GM13976 (cell line): Measurements from ENCODE around the gene ANXA10.

Source experiments
- DNase-seq: peaks from one replicate; pipeline ENCODE4 v3.0.0; 2012; ENCODE audit warnings: low spot score
- CTCF ChIP-seq: IDR thresholded peaks from 2 replicates; pipeline ENCODE4 v1.5.1; 2012; ENCODE audit warnings: borderline replicate concordance, mild to moderate bottlenecking; ENCODE audit not compliant: insufficient read depth; ENCODE audit errors: extremely low read depth, missing control alignments, control extremely low read depth
- in situ Hi-C: fragments of 300-500 bp; cut with MboI; formaldehyde crosslinking; loops from one replicate; pipeline ENCODE4 v1.12.0; 2022; ENCODE audit warnings: low sequenced_read_pairs, mixed read lengths, inconsistent platforms; ENCODE audit not compliant: unreplicated experiment

Gene ANXA10

GRCh38 chr4:168082379-168082778 is 10.0 kb upstream of the ANXA10 start:
- TF ChIP-seq CTCF = no peak
- in situ Hi-C loops = no loop called here

GRCh38 chr4:168095776-168096406 is 3.6 kb downstream of the ANXA10 start:
- DNase-seq = no peak
- in situ Hi-C loops = no loop called here
- no peak for TF ChIP-seq CTCF

More at GRCh38 chr4:168082379-168082778, 10.0 kb upstream of the ANXA10 start:
- DNase-seq = no peak

- DNase-seq = no peak
- no peak for TF ChIP-seq CTCF
Observed at GRCh38 chr4:168096407-168096784, 4.1 kb downstream of the ANXA10 start.

GRCh38 chr4:168097161-168097560 is 4.8 kb downstream of the ANXA10 start:
- in situ Hi-C loops = no loop called here
- TF ChIP-seq CTCF = no peak
- no peak for DNase-seq

More at GRCh38 chr4:168096407-168096784, 4.1 kb downstream of the ANXA10 start:
- in situ Hi-C loops = no loop called here

GRCh38 chr4:168098248-168098717 is 5.9 kb downstream of the ANXA10 start:
- TF ChIP-seq CTCF = no peak
- in situ Hi-C loops = no loop called here
- DNase-seq = no peak

- DNase-seq = no peak
- in situ Hi-C loops = no loop called here
- no peak for TF ChIP-seq CTCF
Observed at GRCh38 chr4:168099195-168099594, 6.9 kb downstream of the ANXA10 start.
